Measurements from ENCODE around the gene CYP2A7.
"Not testable (repeated sequence)": the region's sequence is repeated elsewhere in the genome, so short reads cannot be mapped to it uniquely, and the experiment has no call there.

Gene CYP2A7

GRCh38 chr19:40920300-40921004 is 38.4 kb upstream of the CYP2A7 start:
- DNase-seq (ENCODE audit: extremely low read depth, low read depth) = no peak
- TF ChIP-seq, protein P1, sequence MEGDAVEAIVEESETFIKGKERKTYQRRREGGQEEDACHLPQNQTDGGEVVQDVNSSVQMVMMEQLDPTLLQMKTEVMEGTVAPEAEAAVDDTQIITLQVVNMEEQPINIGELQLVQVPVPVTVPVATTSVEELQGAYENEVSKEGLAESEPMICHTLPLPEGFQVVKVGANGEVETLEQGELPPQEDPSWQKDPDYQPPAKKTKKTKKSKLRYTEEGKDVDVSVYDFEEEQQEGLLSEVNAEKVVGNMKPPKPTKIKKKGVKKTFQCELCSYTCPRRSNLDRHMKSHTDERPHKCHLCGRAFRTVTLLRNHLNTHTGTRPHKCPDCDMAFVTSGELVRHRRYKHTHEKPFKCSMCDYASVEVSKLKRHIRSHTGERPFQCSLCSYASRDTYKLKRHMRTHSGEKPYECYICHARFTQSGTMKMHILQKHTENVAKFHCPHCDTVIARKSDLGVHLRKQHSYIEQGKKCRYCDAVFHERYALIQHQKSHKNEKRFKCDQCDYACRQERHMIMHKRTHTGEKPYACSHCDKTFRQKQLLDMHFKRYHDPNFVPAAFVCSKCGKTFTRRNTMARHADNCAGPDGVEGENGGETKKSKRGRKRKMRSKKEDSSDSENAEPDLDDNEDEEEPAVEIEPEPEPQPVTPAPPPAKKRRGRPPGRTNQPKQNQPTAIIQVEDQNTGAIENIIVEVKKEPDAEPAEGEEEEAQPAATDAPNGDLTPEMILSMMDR (IDR thresholded peaks at IDR 0.05; ENCODE audit: low read depth, low read length) = no peak

DNA sequence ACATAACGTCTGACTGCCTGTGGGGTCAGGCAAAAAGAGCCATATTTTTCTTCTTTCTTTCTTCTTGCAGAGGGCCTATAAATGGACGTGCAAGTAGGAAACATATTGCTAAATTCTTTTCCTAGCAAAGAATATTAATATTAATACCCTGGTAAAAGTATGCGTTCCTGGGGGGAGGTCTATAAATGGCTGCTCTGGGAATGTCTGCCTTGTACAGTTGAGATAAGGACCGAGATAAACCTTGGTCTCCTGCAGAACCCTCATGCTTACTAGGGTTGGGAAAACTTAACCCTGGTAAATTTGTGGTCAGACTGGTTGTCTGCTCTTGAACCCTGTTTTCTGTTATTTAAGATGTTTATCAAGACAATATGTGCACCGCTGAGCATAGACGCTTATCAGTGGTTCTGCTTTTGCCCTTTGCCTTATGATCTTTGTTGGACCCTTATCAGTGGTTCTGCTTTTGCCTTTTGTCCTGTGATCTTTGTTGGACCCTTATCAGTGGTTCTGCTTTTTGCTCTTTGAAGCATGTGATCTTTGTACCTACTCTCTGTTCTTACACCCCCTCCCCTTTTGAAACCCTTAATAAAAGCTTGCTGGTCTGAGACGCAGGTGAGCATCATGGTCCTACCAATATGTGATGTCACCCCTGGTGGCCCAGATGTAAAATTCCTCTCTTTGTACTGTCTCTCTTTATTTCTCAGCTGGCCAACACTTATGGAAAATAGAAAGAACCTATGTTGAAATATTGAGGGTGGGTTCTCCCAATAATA is 37.7 kb upstream of the CYP2A7 start:
- DNase-seq (ENCODE audit: extremely low read depth, low read depth) = not testable (repeated sequence)

DNA sequence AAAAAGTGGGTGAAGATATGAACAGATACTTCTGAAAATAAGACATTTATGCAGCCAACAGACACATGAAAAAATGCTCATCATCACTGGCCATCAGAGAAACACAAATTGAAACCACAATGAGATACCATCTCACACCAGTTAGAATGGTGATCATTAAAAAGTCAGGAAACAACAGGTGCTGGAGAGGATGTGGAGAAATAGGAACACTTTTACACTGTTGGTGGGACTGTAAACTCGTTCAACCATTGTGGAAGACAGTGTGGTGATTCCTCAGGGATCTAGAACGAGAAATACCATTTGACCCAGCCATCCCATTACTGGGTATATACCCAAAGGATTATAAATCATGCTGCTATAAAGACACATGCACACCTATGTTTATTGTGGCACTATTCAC is 36.3 kb upstream of the CYP2A7 start:
- DNase-seq (ENCODE audit: extremely low read depth, low read depth) = not testable (repeated sequence)

DNA sequence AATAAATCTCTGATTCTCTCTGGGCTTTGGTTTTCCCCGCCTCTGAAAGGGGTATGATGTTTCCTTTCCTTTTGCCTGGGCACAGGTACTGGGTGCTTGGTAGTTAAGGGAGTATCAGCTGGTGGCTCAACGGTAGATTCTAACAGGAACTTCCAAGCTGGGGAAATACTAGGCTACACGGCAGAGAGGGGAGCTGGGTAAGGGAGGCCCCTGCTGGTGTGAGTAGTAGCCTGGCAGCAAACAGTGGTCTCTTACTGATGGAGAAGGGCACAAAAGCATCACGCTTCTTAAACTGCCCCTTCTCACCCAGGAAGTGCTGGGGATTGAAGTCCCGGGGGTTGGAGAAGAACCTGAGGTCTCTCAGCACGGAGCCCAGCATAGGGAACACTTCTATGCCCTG is 26.9 kb upstream of the CYP2A7 start:
- peak; percentile 14 for DNase-seq (ENCODE audit: extremely low read depth, low read depth)
- TF ChIP-seq, protein P1 (IDR thresholded peaks at IDR 0.05; ENCODE audit: low read depth, low read length) = peak; percentile 63

DNA sequence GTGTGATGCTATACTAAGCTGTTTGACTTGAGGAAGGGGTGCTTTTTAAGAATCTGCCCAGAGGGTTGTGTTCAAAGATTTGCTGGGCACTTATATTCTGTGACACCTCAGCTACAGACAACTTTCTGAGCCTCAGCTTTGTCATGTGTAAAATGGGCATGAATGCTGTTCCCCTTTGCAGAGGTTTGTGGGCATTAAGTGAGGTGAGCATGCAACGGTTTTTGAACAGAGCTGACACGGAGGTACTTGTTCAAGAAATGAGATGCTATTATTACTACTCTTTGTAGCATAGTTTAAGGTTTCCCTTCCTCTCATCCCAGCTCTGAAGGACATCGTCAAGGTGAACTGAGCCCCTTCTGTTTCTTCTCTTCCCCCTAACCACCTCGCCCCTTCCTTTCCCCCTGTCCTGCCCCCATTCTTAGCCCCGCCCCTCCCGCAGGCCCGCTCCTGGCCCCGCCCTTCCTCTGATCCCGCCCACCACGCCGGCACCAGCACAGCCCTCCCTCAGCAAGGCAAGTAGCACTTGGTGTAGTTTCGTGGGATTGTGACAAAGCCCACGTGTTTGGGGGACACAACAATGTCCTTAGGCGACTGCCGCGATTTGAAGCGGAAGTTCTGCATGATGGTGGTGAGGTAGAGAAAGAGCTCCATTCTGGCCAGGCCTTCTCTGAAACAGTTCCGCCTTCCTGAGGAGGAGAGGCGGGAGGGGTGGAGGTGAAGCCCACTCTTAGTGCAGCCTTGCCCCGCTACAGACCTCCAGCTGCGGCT is 26.1 kb upstream of the CYP2A7 start:
- TF ChIP-seq, protein P1 (IDR thresholded peaks at IDR 0.05; ENCODE audit: low read depth, low read length) = no peak
- DNase-seq (ENCODE audit: extremely low read depth, low read depth) = no peak

GRCh38 chr19:40906512-40906911 is 24.5 kb upstream of the CYP2A7 start:
- no peak for DNase-seq (ENCODE audit: extremely low read depth, low read depth)
- TF ChIP-seq, protein P1 (IDR thresholded peaks at IDR 0.05; ENCODE audit: low read depth, low read length) = no peak

GRCh38 chr19:40904673-40905156 is 22.7 kb upstream of the CYP2A7 start:
- DNase-seq (ENCODE audit: extremely low read depth, low read depth) = not testable (repeated sequence)

GRCh38 chr19:40901975-40902750 is 20.1 kb upstream of the CYP2A7 start:
- DNase-seq (ENCODE audit: extremely low read depth, low read depth) = not testable (repeated sequence)

GRCh38 chr19:40900521-40900920 is 18.5 kb upstream of the CYP2A7 start:
- DNase-seq (ENCODE audit: extremely low read depth, low read depth) = not testable (repeated sequence)

GRCh38 chr19:40899964-40900363 is 17.9 kb upstream of the CYP2A7 start:
- DNase-seq (ENCODE audit: extremely low read depth, low read depth) = not testable (repeated sequence)

DNA sequence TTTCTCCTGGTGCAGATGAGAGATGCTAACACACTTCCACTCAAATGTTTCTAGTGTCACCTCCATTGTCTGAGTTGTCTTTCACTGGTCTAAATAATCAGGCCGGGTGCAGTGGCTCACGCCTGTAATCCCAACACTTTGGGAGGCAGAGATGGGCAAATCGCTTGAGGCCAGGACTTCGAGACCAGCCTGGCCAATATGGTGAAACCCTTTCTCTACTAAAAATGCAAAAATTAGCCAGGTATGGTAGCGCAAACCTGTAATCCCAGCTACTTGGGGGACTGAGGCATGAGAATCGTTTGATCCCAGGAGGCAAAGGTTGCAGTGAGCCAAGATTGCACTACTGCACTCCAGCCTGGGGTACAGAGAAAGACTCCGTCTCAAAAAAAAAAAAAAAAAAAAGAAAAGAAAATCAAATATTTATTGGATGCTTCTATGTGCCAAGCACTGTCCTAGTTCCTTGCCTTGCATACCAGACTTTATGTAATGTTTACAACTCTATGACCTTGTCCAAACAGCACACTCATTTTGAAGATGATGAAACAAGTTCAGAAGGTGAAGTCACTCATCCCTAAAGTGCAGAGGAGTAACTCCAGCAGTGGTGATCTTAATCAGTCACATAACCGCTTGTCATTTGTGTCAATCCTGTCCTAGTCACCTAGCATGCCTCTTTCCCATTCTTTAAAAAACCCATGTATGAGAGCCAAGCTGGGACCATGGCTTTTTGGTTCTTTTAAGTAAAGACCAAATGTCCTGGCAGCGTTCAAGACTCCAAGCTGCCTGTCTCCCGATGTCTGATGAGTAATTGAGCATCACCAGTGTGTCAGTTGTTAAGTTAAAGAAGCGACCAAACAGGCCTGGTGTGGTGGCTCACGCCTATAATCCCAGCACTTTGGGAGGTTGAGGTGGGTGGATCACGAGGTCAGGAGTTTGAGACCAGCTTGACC is 15.1 kb upstream of the CYP2A7 start:
- DNase-seq (ENCODE audit: extremely low read depth, low read depth) = not testable (repeated sequence)
